LNCaP clone FGC (cell line): ENCODE measurements around the gene TBC1D13.
"Not testable (repeated sequence)": the region's sequence is repeated elsewhere in the genome, so short reads cannot be mapped to it uniquely, and the experiment has no call there.

Experiments
- DNase-seq: peaks from one replicate; pipeline ENCODE4 v3.0.0-alpha.2; 2011; ENCODE audit warnings: low read depth
- H3K4me3 ChIP-seq: 2 replicates; pipeline ENCODE4 v1.5.1; 2011; ENCODE audit warnings: mild to moderate bottlenecking, low read depth, low read length, control low read depth
- TF ChIP-seq, protein P1 (sequence below): IDR thresholded peaks from 2 replicates; pipeline ENCODE4 v1.5.1; 2012; ENCODE audit warnings: mild to moderate bottlenecking; ENCODE audit not compliant: control insufficient read depth, insufficient read depth; ENCODE audit errors: extremely low read depth

TBC1D13 gene

DNA sequence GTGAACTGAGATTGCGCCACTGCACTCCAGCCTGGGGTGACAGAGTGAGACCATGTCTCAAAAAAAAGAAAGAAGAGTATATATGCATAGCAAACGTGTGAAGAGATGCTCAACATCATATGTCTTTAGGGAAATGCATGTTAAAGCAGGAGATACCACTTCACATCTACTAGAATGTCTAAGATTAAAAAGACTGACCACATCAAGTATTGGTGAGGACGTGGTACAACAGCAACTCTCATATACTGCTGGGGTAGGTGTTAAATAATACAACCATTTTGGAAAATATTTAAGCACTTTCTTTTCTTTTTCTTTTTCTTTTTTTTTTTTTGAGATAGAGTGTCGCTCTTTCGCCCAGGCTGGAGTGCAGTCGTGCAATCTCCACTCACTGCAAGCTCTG lies 1.6 kb upstream of the TBC1D13 start:
- no peak overlapping the region for H3K4me3 ChIP-seq
- no peak for DNase-seq
- TF ChIP-seq, protein P1, sequence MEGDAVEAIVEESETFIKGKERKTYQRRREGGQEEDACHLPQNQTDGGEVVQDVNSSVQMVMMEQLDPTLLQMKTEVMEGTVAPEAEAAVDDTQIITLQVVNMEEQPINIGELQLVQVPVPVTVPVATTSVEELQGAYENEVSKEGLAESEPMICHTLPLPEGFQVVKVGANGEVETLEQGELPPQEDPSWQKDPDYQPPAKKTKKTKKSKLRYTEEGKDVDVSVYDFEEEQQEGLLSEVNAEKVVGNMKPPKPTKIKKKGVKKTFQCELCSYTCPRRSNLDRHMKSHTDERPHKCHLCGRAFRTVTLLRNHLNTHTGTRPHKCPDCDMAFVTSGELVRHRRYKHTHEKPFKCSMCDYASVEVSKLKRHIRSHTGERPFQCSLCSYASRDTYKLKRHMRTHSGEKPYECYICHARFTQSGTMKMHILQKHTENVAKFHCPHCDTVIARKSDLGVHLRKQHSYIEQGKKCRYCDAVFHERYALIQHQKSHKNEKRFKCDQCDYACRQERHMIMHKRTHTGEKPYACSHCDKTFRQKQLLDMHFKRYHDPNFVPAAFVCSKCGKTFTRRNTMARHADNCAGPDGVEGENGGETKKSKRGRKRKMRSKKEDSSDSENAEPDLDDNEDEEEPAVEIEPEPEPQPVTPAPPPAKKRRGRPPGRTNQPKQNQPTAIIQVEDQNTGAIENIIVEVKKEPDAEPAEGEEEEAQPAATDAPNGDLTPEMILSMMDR, result no peak

DNA sequence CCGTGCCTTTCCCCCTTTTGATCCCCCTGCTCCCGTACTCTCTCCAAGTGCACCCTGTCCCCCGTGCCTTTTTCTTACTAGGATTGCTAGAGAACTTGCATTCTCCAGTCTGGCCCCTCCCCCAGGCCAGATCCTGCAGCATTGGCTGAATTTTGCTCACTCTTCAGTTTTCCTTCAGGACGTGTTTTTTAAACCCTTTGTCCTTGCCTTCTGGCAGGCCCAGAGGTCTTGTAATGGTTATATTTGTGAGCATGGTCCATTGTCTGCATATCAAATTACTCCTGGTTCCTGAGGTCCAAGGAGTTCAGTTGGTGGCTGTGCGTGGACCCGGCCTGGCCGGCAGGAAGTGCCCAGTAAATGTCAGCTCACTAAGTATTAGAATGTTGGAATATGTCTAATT lies 606 bp downstream of the TBC1D13 start:
- TF ChIP-seq, protein P1, result no peak
- H3K4me3 ChIP-seq, result peak overlapping the region; percentile 96
- DNase-seq, result no peak

DNA sequence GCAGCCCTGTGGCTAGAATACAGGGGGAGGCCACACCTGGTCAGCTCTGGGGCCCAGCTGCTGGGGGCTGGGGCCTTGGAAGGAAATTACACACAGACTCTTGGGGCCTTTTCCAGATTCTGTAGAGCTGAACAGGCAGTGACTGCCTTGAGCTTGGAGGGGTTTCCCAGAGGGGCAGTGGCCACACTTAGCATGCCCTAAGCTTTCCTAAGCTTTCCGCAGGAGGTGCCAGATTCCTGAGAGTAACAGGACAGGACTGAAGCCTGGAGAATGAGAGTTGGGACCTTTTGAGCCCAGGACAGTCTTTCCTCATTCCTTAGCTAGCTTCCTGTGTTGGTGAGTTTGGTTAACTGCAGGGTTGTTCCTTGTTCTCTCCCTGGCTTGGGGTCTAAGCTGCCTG lies 1.4 kb downstream of the TBC1D13 start:
- TF ChIP-seq, protein P1, result no peak
- H3K4me3 ChIP-seq, result peak overlapping the region; percentile 96
- no peak for DNase-seq

DNA sequence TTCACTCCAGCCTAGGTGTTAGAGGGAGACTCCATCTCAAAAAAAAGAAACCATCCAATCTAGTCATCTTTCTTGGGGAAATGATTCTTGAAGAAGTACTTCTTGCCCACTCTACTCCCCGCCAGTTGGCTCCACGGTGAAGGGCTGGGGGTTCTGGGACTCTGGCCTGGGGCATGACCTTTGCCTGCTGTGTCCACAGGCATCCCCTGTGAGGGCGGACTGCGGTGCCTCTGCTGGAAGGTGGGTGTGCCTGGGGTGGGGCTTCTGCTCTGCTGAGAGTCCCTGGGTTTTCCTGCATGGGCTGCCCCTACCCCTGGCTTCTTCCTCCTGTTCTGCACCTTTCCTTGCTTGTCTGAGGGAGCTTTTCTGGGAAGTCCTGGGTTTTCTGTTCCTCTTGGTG lies 3.5 kb downstream of the TBC1D13 start:
- no peak for DNase-seq
- TF ChIP-seq, protein P1, result no peak
- H3K4me3 ChIP-seq, result no peak overlapping the region

DNA sequence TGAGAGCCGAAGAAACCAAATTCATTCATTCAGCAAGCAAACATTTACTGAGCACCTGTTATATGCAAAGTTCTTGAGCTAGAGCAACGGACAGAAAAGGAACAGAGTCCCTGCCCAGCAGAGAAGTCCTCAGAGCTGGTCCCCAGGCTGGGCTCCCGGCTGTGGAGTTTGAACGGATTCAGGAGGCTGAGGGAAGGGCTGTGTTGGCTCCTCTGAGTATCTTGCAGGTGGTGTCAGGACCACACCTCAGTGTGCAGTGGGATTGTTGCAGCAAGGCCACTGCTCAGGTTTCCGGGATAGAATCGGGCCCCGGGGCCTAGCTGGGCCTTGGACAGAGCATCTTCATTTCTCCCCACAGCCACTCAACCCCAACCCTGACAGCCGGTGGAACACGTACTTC lies 5.1 kb downstream of the TBC1D13 start:
- no peak overlapping the region for H3K4me3 ChIP-seq
- no peak for DNase-seq
- TF ChIP-seq, protein P1, result no peak

DNA sequence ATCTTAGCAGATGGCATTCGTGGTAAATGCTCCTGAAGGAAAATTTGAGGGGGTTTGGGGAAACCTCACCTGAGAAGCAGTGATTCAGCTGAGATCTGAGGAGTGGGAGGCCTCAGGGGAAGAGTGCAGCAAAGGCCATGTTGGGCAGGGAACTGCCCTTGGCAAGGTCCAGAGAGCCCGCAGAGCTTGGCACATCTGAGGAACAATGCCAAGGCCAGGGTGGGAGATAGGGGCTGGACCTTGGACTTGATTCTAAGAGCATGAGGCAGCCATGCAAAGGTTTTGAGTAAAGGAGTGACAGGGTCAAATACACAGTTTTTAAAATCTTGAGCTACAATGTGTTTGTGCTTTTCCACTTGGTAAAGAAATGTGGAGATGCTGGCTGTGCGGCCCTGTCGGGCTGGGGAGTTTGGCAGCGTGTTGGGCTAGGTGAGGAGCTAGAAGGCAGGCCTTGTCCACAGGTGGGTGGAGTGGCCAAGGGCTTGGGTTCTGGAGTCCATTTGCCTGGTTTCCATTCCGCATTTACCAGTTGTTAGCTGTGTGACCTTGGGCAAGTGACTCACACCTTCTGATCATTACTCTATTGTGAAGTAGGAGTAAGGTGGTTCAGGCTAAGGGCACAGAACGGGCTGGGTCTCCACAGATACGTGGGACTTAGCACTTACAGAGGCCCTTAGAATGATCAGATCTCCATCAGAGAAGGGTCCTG lies 6.1 kb downstream of the TBC1D13 start:
- TF ChIP-seq, protein P1, result no peak
- DNase-seq, result no peak
- H3K4me3 ChIP-seq, result no peak overlapping the region

DNA sequence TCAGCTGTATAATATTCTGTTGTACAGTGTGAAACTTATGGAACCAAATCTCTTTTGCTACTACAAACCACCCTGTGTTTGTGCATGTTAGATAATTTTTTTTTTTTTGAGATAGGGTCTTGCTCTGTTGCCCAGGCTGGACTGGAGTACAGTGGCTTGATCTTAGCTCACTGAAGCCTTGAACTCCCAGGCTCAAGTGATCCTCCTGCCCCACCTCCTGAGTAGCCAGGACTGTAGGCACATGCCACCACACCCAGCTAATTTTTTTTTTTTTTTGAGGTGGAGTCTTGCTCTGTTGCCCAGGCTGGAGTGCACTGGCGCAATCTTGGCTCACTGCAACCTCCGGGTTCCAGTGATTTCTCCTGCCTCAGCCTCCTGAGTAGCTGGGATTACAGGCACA lies 7.9 kb downstream of the TBC1D13 start:
- H3K4me3 ChIP-seq, DNase-seq: not testable (repeated sequence)
